MM.1S (cell line): ENCODE data around the gene TMEM204.

Source experiments
- CTCF ChIP-seq: fragments of 300-600 bp; sonication (generic); IDR thresholded peaks from 2 replicates; pipeline ENCODE4 v1.5.1; 2016; ENCODE audit warnings: antibody characterized with exemption, low read length, mixed read lengths
- EZH2 ChIP-seq: fragments of 300-600 bp; sonication (generic); optimal IDR thresholded peaks from 2 replicates; pipeline ENCODE3; 2017; ENCODE audit warnings: low read depth, mild to moderate bottlenecking, antibody characterized with exemption, low read length, mixed read lengths

GRCh38 chr16:1590366-1590765 is 56.9 kb downstream of the TMEM204 start:
- TF ChIP-seq EZH2 = no peak
- no peak for TF ChIP-seq CTCF
